Fibroblast of pulmonary artery (primary cell): ENCODE results near the gene MOB3B.

Experiments
- DNase-seq: peaks from one replicate; pipeline ENCODE4 v3.0.0-alpha.2; 2010; ENCODE audit warnings: low read depth
- H3K4me3 ChIP-seq: replicated peaks from 2 replicates; pipeline ENCODE4 v1.5.1; 2011; ENCODE audit warnings: low read depth, mild to moderate bottlenecking, control low read depth, low read length, moderate library complexity
- TF ChIP-seq, protein P1 (sequence below): IDR thresholded peaks from 2 replicates; pipeline ENCODE4 v1.5.1; 2011; ENCODE audit warnings: mild to moderate bottlenecking, control low read depth, low read length, inconsistent platforms; ENCODE audit errors: missing control alignments

The MOB3B gene

DNA sequence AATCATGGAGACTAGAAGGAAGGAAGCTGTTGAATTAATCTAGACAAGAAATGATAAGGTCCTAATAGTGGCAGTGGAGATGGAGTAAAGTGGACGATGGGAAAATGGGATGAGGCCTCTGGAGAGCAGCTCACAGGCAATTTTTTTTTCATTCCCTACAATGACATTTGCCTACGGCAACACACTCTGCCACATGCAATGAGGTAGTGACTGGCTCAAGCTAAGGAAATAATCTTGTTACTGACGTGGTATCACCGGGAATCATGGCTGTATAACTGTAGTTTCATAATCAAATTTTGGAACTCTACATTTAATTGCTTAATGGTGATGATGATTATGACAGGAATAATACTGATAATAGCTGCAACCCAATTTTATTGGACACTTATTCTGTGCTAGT is 12.1 kb upstream of the MOB3B start:
- H3K4me3 ChIP-seq = no peak overlapping the region
- TF ChIP-seq, protein P1, sequence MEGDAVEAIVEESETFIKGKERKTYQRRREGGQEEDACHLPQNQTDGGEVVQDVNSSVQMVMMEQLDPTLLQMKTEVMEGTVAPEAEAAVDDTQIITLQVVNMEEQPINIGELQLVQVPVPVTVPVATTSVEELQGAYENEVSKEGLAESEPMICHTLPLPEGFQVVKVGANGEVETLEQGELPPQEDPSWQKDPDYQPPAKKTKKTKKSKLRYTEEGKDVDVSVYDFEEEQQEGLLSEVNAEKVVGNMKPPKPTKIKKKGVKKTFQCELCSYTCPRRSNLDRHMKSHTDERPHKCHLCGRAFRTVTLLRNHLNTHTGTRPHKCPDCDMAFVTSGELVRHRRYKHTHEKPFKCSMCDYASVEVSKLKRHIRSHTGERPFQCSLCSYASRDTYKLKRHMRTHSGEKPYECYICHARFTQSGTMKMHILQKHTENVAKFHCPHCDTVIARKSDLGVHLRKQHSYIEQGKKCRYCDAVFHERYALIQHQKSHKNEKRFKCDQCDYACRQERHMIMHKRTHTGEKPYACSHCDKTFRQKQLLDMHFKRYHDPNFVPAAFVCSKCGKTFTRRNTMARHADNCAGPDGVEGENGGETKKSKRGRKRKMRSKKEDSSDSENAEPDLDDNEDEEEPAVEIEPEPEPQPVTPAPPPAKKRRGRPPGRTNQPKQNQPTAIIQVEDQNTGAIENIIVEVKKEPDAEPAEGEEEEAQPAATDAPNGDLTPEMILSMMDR = no peak
- no peak for DNase-seq

DNA sequence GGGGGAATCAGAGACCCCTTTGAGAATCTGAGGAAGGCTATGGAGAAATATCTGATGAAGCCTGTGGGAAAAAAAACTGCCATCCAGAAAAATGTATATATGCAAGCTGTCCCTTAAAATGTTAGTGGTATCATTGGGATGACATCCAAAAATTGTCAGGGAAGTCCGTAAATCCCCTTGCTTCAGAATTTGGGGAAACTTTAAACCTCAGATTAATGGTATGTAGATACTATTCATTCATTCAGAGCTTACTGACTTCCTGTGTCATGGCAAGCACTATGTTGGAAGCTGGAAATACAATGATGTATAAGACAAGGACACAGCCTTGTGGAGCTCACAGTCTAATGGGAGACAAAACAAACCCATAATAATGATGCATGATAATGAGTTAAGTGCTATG is 10.9 kb upstream of the MOB3B start:
- H3K4me3 ChIP-seq = no peak overlapping the region
- TF ChIP-seq, protein P1 = no peak
- DNase-seq = peak; percentile 48

DNA sequence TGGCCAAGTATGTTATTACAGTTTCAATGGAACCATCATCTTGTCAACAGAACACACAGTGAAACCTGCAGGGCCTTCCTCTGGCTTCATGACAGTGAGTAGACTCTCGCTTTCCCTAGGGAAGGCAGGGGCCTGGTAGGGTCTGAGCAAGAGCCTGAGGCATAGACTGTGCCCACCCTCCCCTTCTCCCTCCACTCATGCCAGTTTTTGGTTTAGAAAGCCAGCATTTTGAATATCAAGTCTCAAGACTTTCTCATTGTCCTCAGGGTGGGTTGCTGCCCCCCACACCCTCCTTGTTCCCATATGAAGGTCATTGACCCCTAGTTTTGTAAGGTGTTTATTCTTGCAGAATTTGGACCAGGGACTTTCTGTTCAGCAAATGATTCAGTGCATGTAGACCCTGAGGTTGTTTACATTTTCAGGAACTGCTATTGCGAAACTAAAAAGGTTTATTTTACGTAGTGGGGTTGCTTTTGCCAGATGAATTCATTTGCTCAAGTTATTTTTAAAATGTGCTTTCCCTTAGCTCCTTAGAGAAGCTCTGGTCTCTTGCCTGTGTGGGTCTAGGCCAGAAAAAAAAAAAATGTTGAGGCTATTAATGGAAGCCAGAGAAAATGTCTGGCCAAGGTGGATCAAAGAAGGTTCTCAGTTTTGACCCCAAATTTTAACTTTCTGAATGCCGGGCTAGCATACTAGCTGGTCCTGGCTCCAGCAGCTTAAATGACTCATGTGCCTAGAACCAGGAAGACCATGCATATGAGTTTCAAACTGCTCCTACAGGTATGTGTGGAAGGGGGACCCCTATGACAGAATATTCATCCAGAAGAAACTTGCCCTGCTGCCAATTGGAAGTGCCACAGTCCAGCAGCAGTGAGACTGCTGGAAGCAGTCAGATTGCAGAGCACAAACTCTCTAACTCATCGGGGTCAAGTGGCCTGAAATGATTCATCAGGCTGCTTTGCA is 10.1 kb upstream of the MOB3B start:
- TF ChIP-seq, protein P1 = no peak
- peak; percentile 86 for DNase-seq
- H3K4me3 ChIP-seq = peak overlapping the region; percentile 10

DNA sequence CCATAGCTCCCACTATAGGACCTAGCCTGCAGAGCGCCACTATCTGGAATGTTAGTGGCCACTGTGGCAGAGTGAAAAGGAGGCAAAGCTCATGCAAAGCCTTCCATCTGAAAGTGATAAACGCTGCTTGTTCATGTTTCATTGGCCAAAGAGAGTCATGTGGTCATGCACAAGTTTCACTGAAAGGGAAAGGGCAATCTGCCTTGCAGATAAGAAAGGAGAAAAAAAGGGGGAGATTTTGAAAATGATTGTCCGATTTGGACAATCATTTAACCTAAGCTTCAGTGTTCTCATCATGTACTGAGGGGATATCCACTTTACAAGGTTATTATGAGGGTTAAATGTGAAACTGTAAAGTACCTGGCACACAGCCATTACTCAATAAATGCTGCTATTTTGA is 9.0 kb upstream of the MOB3B start:
- DNase-seq = no peak
- H3K4me3 ChIP-seq = no peak overlapping the region
- TF ChIP-seq, protein P1 = no peak

DNA sequence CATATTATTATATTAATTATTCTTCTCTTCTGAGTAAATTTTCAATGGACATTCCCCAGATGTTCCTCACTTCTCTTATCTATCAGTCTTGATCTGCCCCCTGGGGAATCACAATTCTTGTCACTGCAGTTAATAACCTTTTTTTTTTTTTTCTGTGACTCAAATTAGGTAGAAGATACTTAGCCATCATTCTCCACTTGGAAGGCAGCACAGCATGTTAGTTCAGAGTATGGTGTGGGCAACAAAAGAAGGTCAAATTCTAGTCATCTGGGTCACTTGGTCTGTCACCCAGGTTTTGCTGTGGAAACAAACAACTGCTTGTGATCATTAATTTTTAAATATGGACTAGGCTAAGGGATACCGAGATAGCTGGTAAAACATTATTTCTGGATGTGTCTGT is 8.1 kb upstream of the MOB3B start:
- no peak for DNase-seq
- TF ChIP-seq, protein P1 = no peak
- no peak overlapping the region for H3K4me3 ChIP-seq

DNA sequence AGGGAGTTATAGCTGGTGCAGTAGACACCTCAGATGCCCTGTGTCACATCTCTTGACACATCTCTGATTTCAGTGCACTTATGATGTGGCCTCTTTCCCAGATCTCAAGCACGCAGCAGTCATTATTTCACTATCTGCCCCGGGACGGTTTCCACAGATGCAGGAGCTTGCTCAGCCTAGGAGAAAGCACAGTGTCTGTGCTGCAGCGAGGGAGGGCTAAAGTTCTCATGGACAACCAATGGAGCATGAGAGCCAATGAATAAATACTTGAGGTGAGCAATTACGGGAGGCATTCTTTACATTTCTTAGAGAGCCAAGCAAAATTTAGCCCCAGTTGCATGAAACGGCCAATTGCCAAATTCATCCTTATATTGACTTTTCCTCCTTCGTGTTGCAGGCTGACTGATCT is 7.4 kb upstream of the MOB3B start:
- no peak for DNase-seq
- H3K4me3 ChIP-seq = no peak overlapping the region
- TF ChIP-seq, protein P1 = no peak
